Lung (tissue), 12 donors: ENCODE data around the gene FAM180B. TPM values are rescaled to one million over a fixed set of nuclear protein-coding genes. Genes with fewer than 3 reads are reported as not detected.

ENCODE experiments used
- ATAC-seq: fragments of 200-7000 bp; cut with Tn5 transposase; one replicate; pipeline ENCODE4 v1.9.1; 2020; ENCODE audit warnings: moderate number of reproducible peaks; ENCODE audit not compliant: insufficient read depth, low FRiP score
- DNase-seq, 3 donors: peaks; one replicate each; pipeline ENCODE4 v3.0.0-alpha.2; 2013 to 2017
- H3K27ac ChIP-seq, 2 donors: one replicate each; pipeline ENCODE4 v1.5.1; 2013; ENCODE audit warnings: mild to moderate bottlenecking in 2 of 2, moderate library complexity in 2 of 2, control low read depth in 1 of 2, inconsistent platforms in 1 of 2, low read depth in 1 of 2, low read length in 1 of 2
- H3K27me3 ChIP-seq, 3 donors: one replicate each; pipeline ENCODE4 v1.5.1; 2013; ENCODE audit warnings: low read length in 2 of 3; ENCODE audit not compliant: control insufficient read depth in 3 of 3, insufficient read depth in 3 of 3
- H3K36me3 ChIP-seq, 4 donors: one replicate each; pipeline ENCODE4 v1.5.1; 2013; ENCODE audit warnings: low read length in 4 of 4, mild to moderate bottlenecking in 1 of 4, moderate library complexity in 1 of 4; ENCODE audit not compliant: control insufficient read depth in 4 of 4, insufficient read depth in 4 of 4
- H3K4me1 ChIP-seq, 5 donors: one replicate each; pipeline ENCODE4 v1.5.1; 2013; ENCODE audit warnings: low read length in 5 of 5, mild to moderate bottlenecking in 2 of 5, moderate library complexity in 1 of 5; ENCODE audit not compliant: control insufficient read depth in 5 of 5, insufficient read depth in 5 of 5
- H3K4me3 ChIP-seq: one replicate; pipeline ENCODE4 v1.5.1; 2013; ENCODE audit warnings: mild to moderate bottlenecking, control low read depth, moderate library complexity
- H3K9ac ChIP-seq, 2 donors: one replicate each; pipeline ENCODE4 v1.5.1; 2013; ENCODE audit warnings: low read length in 2 of 2, control low read depth in 1 of 2; ENCODE audit not compliant: insufficient read depth in 1 of 2
- H3K9me3 ChIP-seq, 4 donors: one replicate each; pipeline ENCODE4 v1.5.1; 2013; ENCODE audit warnings: low read length in 3 of 4, mild to moderate bottlenecking in 1 of 4, moderate library complexity in 1 of 4; ENCODE audit not compliant: control insufficient read depth in 4 of 4, insufficient read depth in 3 of 4
- WGBS, 2 donors: extraction: QIAGEN DNeasy Blood & Tissue Kit; methylation state at CpG; one replicate each; pipeline ENCODE4 v1.1.7; 2013; 5-methylcytosine and 5-hydroxymethylcytosine counted together
- polyA plus RNA-seq, 2 donors: library from polyadenylated mRNA; stranded (reverse); fragments of 200-250 nt; gene quantifications; one replicate each; pipeline ENCODE4 v1.2.1, GENCODE V29; 2013
- total RNA-seq, 2 donors: library from RNA; depleted of rRNA in 1 of 2; stranded (reverse); fragments of >200 nt in 1 of 2; gene quantifications; one replicate each; pipeline ENCODE4 v1.2.1, GENCODE V29; 2014 to 2021
- TF ChIP-seq, protein P1 (sequence below): IDR thresholded peaks from 2 replicates; pipeline ENCODE4 v1.5.1; 2012; ENCODE audit warnings: mild to moderate bottlenecking; ENCODE audit errors: control extremely low read depth, extremely low read depth
- donor health status: control.
- donor health status: control.
- donor health status: Bipolar disorder and iron deficiency.
- donor health status: healthy.
- donor health status: DM: yes; HTN: yes; CAD: no.

FAM180B gene
- total and polyA plus RNA-seq, 4 donors = 0.05 to 0.34 (median 0.10) TPM; not detected in 1

DNA sequence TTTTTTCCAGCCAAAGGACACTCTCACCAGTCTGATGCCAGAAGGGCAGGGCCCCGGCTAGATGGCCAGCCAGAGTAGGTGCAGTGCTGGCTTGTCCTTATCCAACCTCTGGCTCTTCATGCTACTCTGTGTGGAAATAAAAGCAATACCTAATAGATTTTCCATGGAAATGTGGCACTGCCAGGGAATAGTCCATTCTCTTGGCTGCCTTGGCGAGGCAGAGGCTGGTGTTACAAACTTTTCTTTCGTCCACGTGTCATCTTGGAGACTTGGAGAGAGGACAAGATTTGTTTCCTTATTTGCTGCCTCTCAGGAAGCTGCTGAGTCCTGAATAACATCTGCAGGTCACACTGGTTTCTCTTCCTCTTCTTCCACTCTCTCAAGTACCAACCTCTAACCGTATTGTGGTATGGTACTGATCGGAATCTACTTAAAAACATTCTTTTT lies 24.9 kb downstream of the FAM180B start:
- ATAC-seq (no peak), DNase-seq (peak in 1 of 3 donors; percentile 6)
- WGBS, 2 donors = 38 to 72% methylated on average over 6 of the region's 6 CpGs
- Histone ChIP-seq H3K27me3 (peaks cover 0 to under 1% (median 0%) of the 10 kb centered on the region in 3 donors), H3K36me3 (peaks cover 0 to 8% (median 0%) of the 10 kb centered on the region in 4 donors), H3K27ac (no peak overlapping the region), H3K9ac (no peak overlapping the region), H3K9me3 (no peaks in the 10 kb centered on the region), H3K4me1 (peaks cover 0 to 7% (median 0%) of the 10 kb centered on the region in 5 donors), H3K4me3 (no peak overlapping the region)
- TF ChIP-seq, protein P1, sequence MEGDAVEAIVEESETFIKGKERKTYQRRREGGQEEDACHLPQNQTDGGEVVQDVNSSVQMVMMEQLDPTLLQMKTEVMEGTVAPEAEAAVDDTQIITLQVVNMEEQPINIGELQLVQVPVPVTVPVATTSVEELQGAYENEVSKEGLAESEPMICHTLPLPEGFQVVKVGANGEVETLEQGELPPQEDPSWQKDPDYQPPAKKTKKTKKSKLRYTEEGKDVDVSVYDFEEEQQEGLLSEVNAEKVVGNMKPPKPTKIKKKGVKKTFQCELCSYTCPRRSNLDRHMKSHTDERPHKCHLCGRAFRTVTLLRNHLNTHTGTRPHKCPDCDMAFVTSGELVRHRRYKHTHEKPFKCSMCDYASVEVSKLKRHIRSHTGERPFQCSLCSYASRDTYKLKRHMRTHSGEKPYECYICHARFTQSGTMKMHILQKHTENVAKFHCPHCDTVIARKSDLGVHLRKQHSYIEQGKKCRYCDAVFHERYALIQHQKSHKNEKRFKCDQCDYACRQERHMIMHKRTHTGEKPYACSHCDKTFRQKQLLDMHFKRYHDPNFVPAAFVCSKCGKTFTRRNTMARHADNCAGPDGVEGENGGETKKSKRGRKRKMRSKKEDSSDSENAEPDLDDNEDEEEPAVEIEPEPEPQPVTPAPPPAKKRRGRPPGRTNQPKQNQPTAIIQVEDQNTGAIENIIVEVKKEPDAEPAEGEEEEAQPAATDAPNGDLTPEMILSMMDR = no peak

GRCh38 chr11:47615249-47615648 lies 28.8 kb downstream of the FAM180B start:
- no peaks in the 10 kb centered on the region for H3K9me3 ChIP-seq
- DNase-seq (no peak), ATAC-seq (no peak)
- H3K36me3 ChIP-seq = peaks cover under 1 to 9% (median 5%) of the 10 kb centered on the region in 4 donors
- TF ChIP-seq, protein P1 = no peak
- H3K9ac ChIP-seq = no peak overlapping the region
- no peaks in the 10 kb centered on the region for H3K4me1 ChIP-seq
- H3K27ac ChIP-seq = no peak overlapping the region
- no peak overlapping the region for H3K4me3 ChIP-seq
- H3K27me3 ChIP-seq = no peaks in the 10 kb centered on the region

GRCh38 chr11:47616726-47617416 lies 30.4 kb downstream of the FAM180B start:
- H3K36me3 ChIP-seq = peaks cover 12 to 14% (median 13%) of the 10 kb centered on the region in 4 donors
- TF ChIP-seq, protein P1 = peak; percentile 46
- H3K4me1 ChIP-seq = no peaks in the 10 kb centered on the region
- H3K9ac ChIP-seq = no peak overlapping the region
- 85 to 89% methylated on average over 10 of the region's 10 CpGs for WGBS, 2 donors
- DNase-seq (peak; percentile 63 to 84 (median 73)), ATAC-seq (no peak)
- H3K9me3 ChIP-seq = no peaks in the 10 kb centered on the region
- H3K27me3 ChIP-seq = no peaks in the 10 kb centered on the region
- H3K4me3 ChIP-seq = no peak overlapping the region
- no peak overlapping the region for H3K27ac ChIP-seq

- TF ChIP-seq, protein P1 = no peak
- ATAC-seq (no peak), DNase-seq (no peak)
- Histone ChIP-seq H3K27me3 (no peaks in the 10 kb centered on the region), H3K9ac (no peak overlapping the region), H3K4me3 (no peak overlapping the region), H3K27ac (no peak overlapping the region), H3K36me3 (peaks cover 13 to 18% (median 14%) of the 10 kb centered on the region in 4 donors), H3K4me1 (no peaks in the 10 kb centered on the region), H3K9me3 (no peaks in the 10 kb centered on the region)
- WGBS, 2 donors = 35 to 42% methylated on average over 3 of the region's 3 CpGs
Observed at GRCh38 chr11:47617417-47617809, 30.9 kb downstream of the FAM180B start.
